Measurements from ENCODE around the gene TFF1.

Gene TFF1

GRCh38 chr21:42390696-42391095 lies 24.4 kb upstream of the TFF1 start (continued):
- TF ChIP-seq TSHZ2 (CRISPR knock-in tag; IDR thresholded peaks at IDR 0.05) (no peak), ISL1 (CRISPR knock-in tag; IDR thresholded peaks at IDR 0.05) (no peak), ARNTL (CRISPR knock-in tag; IDR thresholded peaks at IDR 0.05; ENCODE audit: borderline replicate concordance, low read depth) (no peak), TCF4 (CRISPR knock-in tag; IDR thresholded peaks at IDR 0.05; ENCODE audit: borderline replicate concordance) (no peak), ZFP3 (CRISPR knock-in tag; IDR thresholded peaks at IDR 0.05) (no peak), TOX (CRISPR knock-in tag; IDR thresholded peaks at IDR 0.05; ENCODE audit: borderline replicate concordance) (no peak), BACH2 (CRISPR knock-in tag; IDR thresholded peaks at IDR 0.05; ENCODE audit: borderline replicate concordance) (no peak), PATZ1 (CRISPR knock-in tag; IDR thresholded peaks at IDR 0.05; ENCODE audit: borderline replicate concordance) (no peak), ZNF565 (CRISPR knock-in tag; conservative IDR thresholded peaks at IDR 0.05; ENCODE audit: low read depth) (no peak)

GRCh38 chr21:42390193-42390592 lies 23.9 kb upstream of the TFF1 start:
- TF ChIP-seq PPARA (CRISPR knock-in tag; IDR thresholded peaks at IDR 0.05; ENCODE audit: borderline replicate concordance) (no peak), GLIS3 (CRISPR knock-in tag; IDR thresholded peaks at IDR 0.05) (no peak), TOX (CRISPR knock-in tag; IDR thresholded peaks at IDR 0.05; ENCODE audit: borderline replicate concordance) (no peak), ISL1 (CRISPR knock-in tag; IDR thresholded peaks at IDR 0.05) (no peak), TCF4 (CRISPR knock-in tag; IDR thresholded peaks at IDR 0.05; ENCODE audit: borderline replicate concordance) (no peak), ARNTL (CRISPR knock-in tag; IDR thresholded peaks at IDR 0.05; ENCODE audit: borderline replicate concordance, low read depth) (no peak), CSDC2 (CRISPR knock-in tag; IDR thresholded peaks at IDR 0.05) (no peak), OSR1 (CRISPR knock-in tag; IDR thresholded peaks at IDR 0.05) (no peak), ZNF565 (CRISPR knock-in tag; conservative IDR thresholded peaks at IDR 0.05; ENCODE audit: low read depth) (no peak), ZFP3 (CRISPR knock-in tag; IDR thresholded peaks at IDR 0.05) (no peak), POU6F1 (CRISPR knock-in tag; IDR thresholded peaks at IDR 0.05; ENCODE audit: borderline replicate concordance, low read depth) (no peak), ESRRG (CRISPR knock-in tag; IDR thresholded peaks at IDR 0.05) (no peak), CSRNP3 (CRISPR knock-in tag; IDR thresholded peaks at IDR 0.05) (no peak), SNAI2 (CRISPR knock-in tag; IDR thresholded peaks at IDR 0.05) (no peak), TSHZ2 (CRISPR knock-in tag; IDR thresholded peaks at IDR 0.05) (no peak), ZC3H10 (CRISPR knock-in tag; IDR thresholded peaks at IDR 0.05) (no peak), ZNF8 (CRISPR knock-in tag; IDR thresholded peaks at IDR 0.05) (no peak), BACH2 (CRISPR knock-in tag; IDR thresholded peaks at IDR 0.05; ENCODE audit: borderline replicate concordance) (no peak)
- ATAC-seq = no peak

- ATAC-seq = no peak
- TF ChIP-seq TSHZ2 (CRISPR knock-in tag; IDR thresholded peaks at IDR 0.05) (no peak), ARNTL (CRISPR knock-in tag; IDR thresholded peaks at IDR 0.05; ENCODE audit: borderline replicate concordance, low read depth) (no peak), ZNF70 (CRISPR knock-in tag; IDR thresholded peaks at IDR 0.05) (no peak), ZNF565 (CRISPR knock-in tag; conservative IDR thresholded peaks at IDR 0.05; ENCODE audit: low read depth) (no peak), CSDC2 (CRISPR knock-in tag; IDR thresholded peaks at IDR 0.05) (no peak), PATZ1 (CRISPR knock-in tag; IDR thresholded peaks at IDR 0.05; ENCODE audit: borderline replicate concordance) (no peak)
These were observed 23.1 kb upstream of the TFF1 start for GRCh38 chr21:42389449-42389835.

Data from SK-N-SH treated with all-trans-retinoic acid at 6 μM for 48 hours (cell line).